ENCODE data around the gene PTPRU. TPM values are rescaled to one million over a fixed set of nuclear protein-coding genes. Genes with fewer than 3 reads are reported as not detected.

PTPRU gene
- polyA plus RNA-seq, 2 of the 4 experiments (the other 2 are of a cell fraction) = 5.7 to 6.1 TPM

- peaks cover 23% of the 10 kb centered on the region for H3K4me1 ChIP-seq
- DNase-seq (ENCODE audit: low read depth in 1 of 2, low spot score in 1 of 2) (no peak), ATAC-seq (no peak), FAIRE-seq (no peak)
- POLR2A ChIA-PET = no interaction called here
- no peak overlapping the region for H3K4me3 ChIP-seq
- no peaks in the 10 kb centered on the region for H3K9me3 ChIP-seq
- CTCF ChIA-PET = interaction anchor here (0.5 to 3.7 kb wide), 7 partner anchors 15 to 1465 kb away, joined by 3 to 15 read pairs (median 3); no protein-coding TSS in a partner anchor
- no peak overlapping the region for H3K4me2 ChIP-seq
- TF ChIP-seq BHLHE40 (IDR thresholded peaks at IDR 0.05; ENCODE audit: low read depth, low read length) (no peak), KDM5A (IDR thresholded peaks at IDR 0.05) (no peak), EHF (CRISPR knock-in tag; IDR thresholded peaks at IDR 0.05) (no peak), NFE2L2 (conservative IDR thresholded peaks at IDR 0.05; ENCODE audit: low read length) (no peak), FOSL2 (IDR thresholded peaks at IDR 0.05) (no peak), FOSL2 (CRISPR knock-in tag; IDR thresholded peaks at IDR 0.05) (no peak), CEBPB (IDR thresholded peaks at IDR 0.05) (no peak), RARB (CRISPR knock-in tag; IDR thresholded peaks at IDR 0.05) (no peak), ZFP36 (IDR thresholded peaks at IDR 0.05; ENCODE audit: borderline replicate concordance, partially characterized antibody) (no peak), HDAC2 (IDR thresholded peaks at IDR 0.05) (no peak), POLR2A (IDR thresholded peaks at IDR 0.05; ENCODE audit: low read length) (no peak)
- TF ChIP-seq, protein P1, sequence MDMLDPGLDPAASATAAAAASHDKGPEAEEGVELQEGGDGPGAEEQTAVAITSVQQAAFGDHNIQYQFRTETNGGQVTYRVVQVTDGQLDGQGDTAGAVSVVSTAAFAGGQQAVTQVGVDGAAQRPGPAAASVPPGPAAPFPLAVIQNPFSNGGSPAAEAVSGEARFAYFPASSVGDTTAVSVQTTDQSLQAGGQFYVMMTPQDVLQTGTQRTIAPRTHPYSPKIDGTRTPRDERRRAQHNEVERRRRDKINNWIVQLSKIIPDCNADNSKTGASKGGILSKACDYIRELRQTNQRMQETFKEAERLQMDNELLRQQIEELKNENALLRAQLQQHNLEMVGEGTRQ (IDR thresholded peaks at IDR 0.05) = no peak
- no peak overlapping the region for H3K27ac ChIP-seq
- WGBS (ENCODE audit: missing lambda C conversion rate) = 81% methylated on average over 16 of the region's 16 CpGs
Measured at GRCh38 chr1:29243023-29243870, 6.9 kb downstream of the PTPRU start.

- no peak for FAIRE-seq
- Histone ChIP-seq H3K9me3 (no peaks in the 10 kb centered on the region), H3K4me1 (peaks cover 17% of the 10 kb centered on the region), H3K27ac (no peak overlapping the region), H3K4me3 (no peak overlapping the region), H3K4me2 (no peak overlapping the region)
- ATAC-seq = no peak
- ChIA-PET CTCF (interaction anchor here (0.8 to 3.7 kb wide), 5 partner anchors 98 to 1464 kb away, joined by 3 to 15 read pairs (median 3); no protein-coding TSS in a partner anchor), POLR2A (no interaction called here)
- no peak for DNase-seq (ENCODE audit: low read depth in 1 of 2, low spot score in 1 of 2)
- WGBS (ENCODE audit: missing lambda C conversion rate) = 72% methylated on average over 3 of the region's 3 CpGs
- TF ChIP-seq POLR2A (IDR thresholded peaks at IDR 0.05; ENCODE audit: low read length) (no peak), CBX8 (IDR thresholded peaks at IDR 0.05) (no peak), KDM5A (IDR thresholded peaks at IDR 0.05) (no peak), RCOR1 (IDR thresholded peaks at IDR 0.05; ENCODE audit: low read depth, low read length) (no peak), NPAS2 (CRISPR knock-in tag; IDR thresholded peaks at IDR 0.05; ENCODE audit: borderline replicate concordance) (no peak), PBX3 (IDR thresholded peaks at IDR 0.05) (no peak), EHMT2 (IDR thresholded peaks at IDR 0.05; ENCODE audit: low read depth) (no peak), ZC3H11A (IDR thresholded peaks at IDR 0.05) (no peak)
- TF ChIP-seq, protein P2, sequence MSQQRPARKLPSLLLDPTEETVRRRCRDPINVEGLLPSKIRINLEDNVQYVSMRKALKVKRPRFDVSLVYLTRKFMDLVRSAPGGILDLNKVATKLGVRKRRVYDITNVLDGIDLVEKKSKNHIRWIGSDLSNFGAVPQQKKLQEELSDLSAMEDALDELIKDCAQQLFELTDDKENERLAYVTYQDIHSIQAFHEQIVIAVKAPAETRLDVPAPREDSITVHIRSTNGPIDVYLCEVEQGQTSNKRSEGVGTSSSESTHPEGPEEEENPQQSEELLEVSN (IDR thresholded peaks at IDR 0.05; ENCODE audit: borderline replicate concordance, low read depth) = no peak
Measured at GRCh38 chr1:29243871-29244200, 7.5 kb downstream of the PTPRU start.

GRCh38 chr1:29245261-29245660, 8.9 kb downstream of the PTPRU start:
- ATAC-seq (peak; percentile 26 to 46; a peak in 4 of 6 replicates), FAIRE-seq (no peak), DNase-seq (ENCODE audit: low read depth in 1 of 2, low spot score in 1 of 2) (no peak)
- Histone ChIP-seq H3K9me3 (no peaks in the 10 kb centered on the region), H3K4me3 (no peak overlapping the region), H3K4me1 (0 out of 3 replicates have a peak, but pooled peaks cover 4% of the 10 kb centered on the region), H3K27ac (no peak overlapping the region), H3K4me2 (no peak overlapping the region)
- TF ChIP-seq TFCP2L1 (CRISPR knock-in tag; IDR thresholded peaks at IDR 0.05) = no peak
- TF ChIP-seq, protein P3, sequence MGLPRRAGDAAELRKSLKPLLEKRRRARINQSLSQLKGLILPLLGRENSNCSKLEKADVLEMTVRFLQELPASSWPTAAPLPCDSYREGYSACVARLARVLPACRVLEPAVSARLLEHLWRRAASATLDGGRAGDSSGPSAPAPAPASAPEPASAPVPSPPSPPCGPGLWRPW (IDR thresholded peaks at IDR 0.05) = no peak
- no peak for TF ChIP-seq MYC (IDR thresholded peaks at IDR 0.05; ENCODE audit: borderline replicate concordance, low read length)
- TF ChIP-seq ESRRA (IDR thresholded peaks at IDR 0.05; ENCODE audit: borderline replicate concordance, low read length) = no peak
- TF ChIP-seq RCOR1 (IDR thresholded peaks at IDR 0.05; ENCODE audit: low read depth, low read length) = no peak
- TF ChIP-seq, protein P2 (IDR thresholded peaks at IDR 0.05; ENCODE audit: borderline replicate concordance, low read depth) = no peak
- CTCF ChIA-PET = interaction anchor here (0.5 to 3.7 kb wide), 17 partner anchors 11 to 1463 kb away, joined by 3 to 15 read pairs (median 4); no protein-coding TSS in a partner anchor
- WGBS (ENCODE audit: missing lambda C conversion rate) = 61% methylated on average over 4 of the region's 6 CpGs
- POLR2A ChIA-PET = no interaction called here
